ENCODE measurements around the gene TEX53. TPM values are rescaled to one million over a fixed set of nuclear protein-coding genes. Genes with fewer than 3 reads are reported as not detected.

The TEX53 gene
- total RNA-seq, 2 donors from 2014 or later: not detected

- Histone ChIP-seq H3K27me3 (ENCODE audit: control insufficient read depth, insufficient read depth, low read length, poor library complexity, severe bottlenecking) (no peaks in the 10 kb centered on the region), H3K4me3 (ENCODE audit: low read length) (no peak overlapping the region), H3K27ac (ENCODE audit: low read depth, low read length) (no peak overlapping the region), H3K4me1 (ENCODE audit: control insufficient read depth, insufficient read depth, low read length) (peaks cover 9% of the 10 kb centered on the region), H3K36me3 (ENCODE audit: control insufficient read depth, insufficient read depth, low read length) (no peaks in the 10 kb centered on the region), H3K9ac (ENCODE audit: extremely low read depth, low read length, poor library complexity, severe bottlenecking) (no peak overlapping the region), H3K9me3 (ENCODE audit: control insufficient read depth, low read length) (no peaks in the 10 kb centered on the region)
- TF ChIP-seq CTCF (conservative IDR thresholded peaks at IDR 0.05): no peak
- Mint-ChIP-seq H3K4me3 (no peak overlapping the region), H3K36me3 (ENCODE audit: low read depth) (no peaks in the 10 kb centered on the region), H3K27ac (no peak overlapping the region), H3K4me1 (peaks cover 24% of the 10 kb centered on the region), H3K9me3 (peaks cover 6% of the 10 kb centered on the region), H3K27me3 (ENCODE audit: insufficient read depth) (peaks cover 14% of the 10 kb centered on the region)
- 60% methylated on average over 4 of the region's 4 CpGs; no CpG with 5 or more reads in 1 of the 2 experiments for WGBS, 2 experiments (ENCODE audit: insufficient coverage in 1 of 2, insufficient read length in 1 of 2)
- peak; percentile 59 for DNase-seq
These were observed 9.2 kb upstream of the TEX53 start for GRCh38 chr9:114666851-114667250.

GRCh38 chr9:114666401-114666800 is 8.8 kb upstream of the TEX53 start:
- Mint-ChIP-seq H3K9me3 (peaks cover 6% of the 10 kb centered on the region), H3K27me3 (ENCODE audit: insufficient read depth) (peaks cover 14% of the 10 kb centered on the region), H3K36me3 (ENCODE audit: low read depth) (no peaks in the 10 kb centered on the region), H3K27ac (no peak overlapping the region), H3K4me1 (peaks cover 24% of the 10 kb centered on the region), H3K4me3 (no peak overlapping the region)
- Histone ChIP-seq H3K9me3 (ENCODE audit: control insufficient read depth, low read length) (no peaks in the 10 kb centered on the region), H3K4me3 (ENCODE audit: low read length) (no peak overlapping the region), H3K27ac (ENCODE audit: low read depth, low read length) (no peak overlapping the region), H3K36me3 (ENCODE audit: control insufficient read depth, insufficient read depth, low read length) (no peaks in the 10 kb centered on the region), H3K27me3 (ENCODE audit: control insufficient read depth, insufficient read depth, low read length, poor library complexity, severe bottlenecking) (no peaks in the 10 kb centered on the region), H3K4me1 (ENCODE audit: control insufficient read depth, insufficient read depth, low read length) (peaks cover 9% of the 10 kb centered on the region), H3K9ac (ENCODE audit: extremely low read depth, low read length, poor library complexity, severe bottlenecking) (no peak overlapping the region)
- DNase-seq: no peak
- 90 to 94% methylated on average over 3 to 5 of the region's 5 CpGs for WGBS, 2 experiments (ENCODE audit: insufficient coverage in 1 of 2, insufficient read length in 1 of 2)
- no peak for TF ChIP-seq CTCF (conservative IDR thresholded peaks at IDR 0.05)

GRCh38 chr9:114664181-114664580 is 6.6 kb upstream of the TEX53 start:
- Histone ChIP-seq H3K36me3 (ENCODE audit: control insufficient read depth, insufficient read depth, low read length) (no peaks in the 10 kb centered on the region), H3K27ac (ENCODE audit: low read depth, low read length) (no peak overlapping the region), H3K9me3 (ENCODE audit: control insufficient read depth, low read length) (no peaks in the 10 kb centered on the region), H3K27me3 (ENCODE audit: control insufficient read depth, insufficient read depth, low read length, poor library complexity, severe bottlenecking) (no peaks in the 10 kb centered on the region), H3K4me1 (ENCODE audit: control insufficient read depth, insufficient read depth, low read length) (peaks cover 9% of the 10 kb centered on the region), H3K4me3 (ENCODE audit: low read length) (no peak overlapping the region), H3K9ac (ENCODE audit: extremely low read depth, low read length, poor library complexity, severe bottlenecking) (no peak overlapping the region)
- Mint-ChIP-seq H3K4me1 (peaks cover 24% of the 10 kb centered on the region), H3K27me3 (ENCODE audit: insufficient read depth) (peaks cover 4% of the 10 kb centered on the region), H3K27ac (no peak overlapping the region), H3K9me3 (no peaks in the 10 kb centered on the region), H3K36me3 (ENCODE audit: low read depth) (no peaks in the 10 kb centered on the region), H3K4me3 (no peak overlapping the region)
- 95% methylated on average over 2 of the region's 3 CpGs; no CpG with 5 or more reads in 1 of the 2 experiments for WGBS, 2 experiments (ENCODE audit: insufficient coverage in 1 of 2, insufficient read length in 1 of 2)
- no peak for TF ChIP-seq CTCF (conservative IDR thresholded peaks at IDR 0.05)
- DNase-seq: no peak
